ENCODE results near the gene IGF1R. TPM values are rescaled to one million over a fixed set of nuclear protein-coding genes. Genes with fewer than 3 reads are reported as not detected.

IGF1R gene
- total RNA-seq, 1 donor from 2014 or later: 97.7 TPM

- Histone ChIP-seq H3K27ac (no peak overlapping the region), H3K9me3 (no peaks in the 10 kb centered on the region), H3K36me3 (no peaks in the 10 kb centered on the region), H3K27me3 (no peaks in the 10 kb centered on the region), H3K4me1 (peaks cover 75% of the 10 kb centered on the region), H3K4me3 (no peak overlapping the region)
- intact Hi-C loops (cut with DNase I): loop anchor here (5.0 to 10.0 kb wide), 3 partner anchors 133 to 397 kb away; no protein-coding TSS in a partner anchor
- DNase-seq (ENCODE audit: extremely low spot score in 2 of 2): no peak
- TF ChIP-seq, protein P1, sequence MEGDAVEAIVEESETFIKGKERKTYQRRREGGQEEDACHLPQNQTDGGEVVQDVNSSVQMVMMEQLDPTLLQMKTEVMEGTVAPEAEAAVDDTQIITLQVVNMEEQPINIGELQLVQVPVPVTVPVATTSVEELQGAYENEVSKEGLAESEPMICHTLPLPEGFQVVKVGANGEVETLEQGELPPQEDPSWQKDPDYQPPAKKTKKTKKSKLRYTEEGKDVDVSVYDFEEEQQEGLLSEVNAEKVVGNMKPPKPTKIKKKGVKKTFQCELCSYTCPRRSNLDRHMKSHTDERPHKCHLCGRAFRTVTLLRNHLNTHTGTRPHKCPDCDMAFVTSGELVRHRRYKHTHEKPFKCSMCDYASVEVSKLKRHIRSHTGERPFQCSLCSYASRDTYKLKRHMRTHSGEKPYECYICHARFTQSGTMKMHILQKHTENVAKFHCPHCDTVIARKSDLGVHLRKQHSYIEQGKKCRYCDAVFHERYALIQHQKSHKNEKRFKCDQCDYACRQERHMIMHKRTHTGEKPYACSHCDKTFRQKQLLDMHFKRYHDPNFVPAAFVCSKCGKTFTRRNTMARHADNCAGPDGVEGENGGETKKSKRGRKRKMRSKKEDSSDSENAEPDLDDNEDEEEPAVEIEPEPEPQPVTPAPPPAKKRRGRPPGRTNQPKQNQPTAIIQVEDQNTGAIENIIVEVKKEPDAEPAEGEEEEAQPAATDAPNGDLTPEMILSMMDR (IDR thresholded peaks at IDR 0.05): no peak
- TF ChIP-seq POLR2A (IDR thresholded peaks at IDR 0.05) (no peak), POLR2AphosphoS5 (IDR thresholded peaks at IDR 0.05; ENCODE audit: insufficient read depth in 1 of 2, low read depth in 1 of 2) (no peak)
Measured at GRCh38 chr15:98657721-98658120, 9.4 kb downstream of the IGF1R start.

DNA sequence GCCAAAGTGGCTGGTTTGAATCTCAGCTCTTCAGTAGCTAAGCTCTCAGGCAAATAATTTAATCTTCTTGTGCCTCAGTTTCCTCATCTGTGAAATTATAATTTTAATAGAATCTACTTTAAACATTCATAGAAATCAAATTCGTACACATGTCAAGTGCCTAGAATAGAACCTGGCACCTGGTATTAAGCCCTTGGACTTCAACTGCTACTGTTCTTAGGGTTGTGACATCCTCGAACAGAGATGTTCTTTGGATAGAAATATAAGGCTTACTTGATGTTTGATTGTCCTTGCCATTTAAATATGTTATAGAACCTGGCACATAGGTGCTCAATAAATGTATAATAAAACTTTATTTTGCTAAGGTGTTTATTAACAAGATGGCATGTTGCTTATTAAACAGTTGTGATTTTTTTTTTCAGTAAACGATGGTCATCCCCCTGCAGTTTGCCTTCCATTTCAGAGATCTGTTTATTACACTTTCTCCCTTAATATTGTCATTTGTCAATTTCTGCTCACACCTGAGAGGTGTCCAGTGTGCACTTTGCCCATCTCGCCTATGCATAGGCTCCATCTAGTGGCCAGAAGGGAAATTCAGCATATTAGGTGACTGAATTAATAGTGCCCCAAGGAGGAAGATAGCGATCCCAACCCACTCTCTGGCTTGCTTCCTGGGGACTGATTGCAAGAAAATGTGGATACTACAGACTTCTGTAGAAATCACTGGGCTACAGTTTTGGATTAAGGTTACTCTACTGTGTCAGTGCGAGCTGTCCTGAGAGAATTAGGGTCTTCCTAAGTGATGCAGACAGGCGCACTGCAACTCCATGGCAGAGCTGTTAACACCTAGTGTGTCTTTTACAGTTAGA lies 10.7 kb downstream of the IGF1R start:
- intact Hi-C loops (cut with DNase I): loop anchor here (5.0 to 10.0 kb wide), 3 partner anchors 134 to 396 kb away; no protein-coding TSS in a partner anchor

GRCh38 chr15:98660055-98660454 lies 11.7 kb downstream of the IGF1R start:
- DNase-seq (ENCODE audit: extremely low spot score in 2 of 2): no peak
- peaks cover 78% of the 10 kb centered on the region for H3K4me1 ChIP-seq

More for the DNA sequence above, 10.7 kb downstream of the IGF1R start:
- DNase-seq (ENCODE audit: extremely low spot score in 2 of 2): no peak
- Histone ChIP-seq H3K36me3 (no peaks in the 10 kb centered on the region), H3K27ac (no peak overlapping the region), H3K4me3 (no peak overlapping the region), H3K27me3 (no peaks in the 10 kb centered on the region), H3K4me1 (peaks cover 79% of the 10 kb centered on the region), H3K9me3 (no peaks in the 10 kb centered on the region)
- peak in 1 of 2 donors; percentile 55 for TF ChIP-seq POLR2AphosphoS5 (IDR thresholded peaks at IDR 0.05; ENCODE audit: insufficient read depth in 1 of 2, low read depth in 1 of 2)
- TF ChIP-seq, protein P1 (IDR thresholded peaks at IDR 0.05): peak; percentile 13 to 74 (median 62)
- TF ChIP-seq POLR2A (IDR thresholded peaks at IDR 0.05): no peak

GRCh38 chr15:98663045-98663444 lies 14.7 kb downstream of the IGF1R start:
- Histone ChIP-seq H3K27me3 (no peaks in the 10 kb centered on the region), H3K27ac (no peak overlapping the region), H3K4me3 (no peak overlapping the region), H3K4me1 (peaks cover 85% of the 10 kb centered on the region), H3K36me3 (no peaks in the 10 kb centered on the region), H3K9me3 (no peaks in the 10 kb centered on the region)
- no peak for TF ChIP-seq POLR2A (IDR thresholded peaks at IDR 0.05)
- TF ChIP-seq, protein P1 (IDR thresholded peaks at IDR 0.05): no peak
- DNase-seq (ENCODE audit: extremely low spot score in 2 of 2): no peak
- intact Hi-C loops (cut with DNase I): no loop called here

More at GRCh38 chr15:98660055-98660454, 11.7 kb downstream of the IGF1R start:
- H3K9me3 ChIP-seq: no peaks in the 10 kb centered on the region
- TF ChIP-seq POLR2AphosphoS5 (IDR thresholded peaks at IDR 0.05; ENCODE audit: insufficient read depth in 1 of 2, low read depth in 1 of 2): no peak
- no peak for TF ChIP-seq POLR2A (IDR thresholded peaks at IDR 0.05)
- TF ChIP-seq, protein P1 (IDR thresholded peaks at IDR 0.05): no peak
- H3K27ac ChIP-seq: no peak overlapping the region
- no peaks in the 10 kb centered on the region for H3K36me3 ChIP-seq
- intact Hi-C loops (cut with DNase I): no loop called here
- H3K27me3 ChIP-seq: no peaks in the 10 kb centered on the region
- H3K4me3 ChIP-seq: no peak overlapping the region

GRCh38 chr15:98663606-98664005 lies 15.3 kb downstream of the IGF1R start:
- H3K36me3 ChIP-seq: no peaks in the 10 kb centered on the region
- H3K4me1 ChIP-seq: peaks cover 90% of the 10 kb centered on the region
- DNase-seq (ENCODE audit: extremely low spot score in 2 of 2): no peak
- TF ChIP-seq POLR2A (IDR thresholded peaks at IDR 0.05) (no peak), POLR2AphosphoS5 (IDR thresholded peaks at IDR 0.05; ENCODE audit: insufficient read depth in 1 of 2, low read depth in 1 of 2) (no peak)
- TF ChIP-seq, protein P1 (IDR thresholded peaks at IDR 0.05): no peak
- no peaks in the 10 kb centered on the region for H3K9me3 ChIP-seq
- intact Hi-C loops (cut with DNase I): no loop called here
- H3K27me3 ChIP-seq: no peaks in the 10 kb centered on the region
- no peak overlapping the region for H3K4me3 ChIP-seq
- no peak overlapping the region for H3K27ac ChIP-seq
